IMR-90 (cell line): Measurements from ENCODE around the gene TRIM41. TPM values are rescaled to one million over a fixed set of nuclear protein-coding genes. Genes with fewer than 3 reads are reported as not detected.
A peak's percentile ranks its signal among the peaks of the same experiment; 100 is the strongest.

Source experiments
- ATAC-seq: fragments of 200-7000 bp; cut with Tn5 transposase; 2 replicates; pipeline ENCODE4 v1.9.1; 2020; ENCODE audit warnings: low read depth, mild to moderate bottlenecking, moderate library complexity
- BruUV-seq: library from RNA; stranded (reverse); fragments of 400-500 nt; replicated peaks from 2 replicates; lab custom pipeline; 2021; lab: Mats Ljungman, UMichigan
- CTCF ChIA-PET: fragments of 300-600 bp; formaldehyde crosslinking; extraction: SDS; loops from one replicate; lab custom pipeline; 2021; ENCODE audit warnings: antibody characterized with exemption; lab: Yijun Ruan, JAX
- POLR2A ChIA-PET: fragments of 300-600 bp; sonication (Branson Sonifier 250); formaldehyde crosslinking; loops from one replicate; lab custom pipeline; 2022; ENCODE audit warnings: antibody characterized with exemption; ENCODE audit not compliant: unreplicated experiment; lab: Charles Lee
- DNase-seq: peaks from one replicate; pipeline ENCODE4 v3.0.0; 2013
- H2AFZ ChIP-seq: replicated peaks from 2 replicates; pipeline ENCODE3; 2013; ENCODE audit warnings: low read length, mild to moderate bottlenecking; ENCODE audit not compliant: poor library complexity
- H2AK5ac ChIP-seq: 2 replicates; pipeline ENCODE4 v1.6.1; 2013; ENCODE audit warnings: low read depth, low read length, inconsistent platforms
- H2AK9ac ChIP-seq: replicated peaks from 2 replicates; pipeline ENCODE3; 2013; ENCODE audit warnings: mild to moderate bottlenecking, low read depth, low read length, moderate library complexity; ENCODE audit not compliant: poor library complexity
- H2BK120ac ChIP-seq: 2 replicates; pipeline ENCODE4 v1.6.1; 2013; ENCODE audit warnings: low read depth, low read length, inconsistent platforms
- H2BK15ac ChIP-seq: 3 replicates; pipeline ENCODE4 v1.6.1; 2013; ENCODE audit warnings: low read depth, low read length, inconsistent platforms
- H2BK20ac ChIP-seq: 2 replicates; pipeline ENCODE4 v1.6.1; 2013; ENCODE audit warnings: low read depth, mild to moderate bottlenecking, inconsistent platforms, low read length, moderate library complexity
- H2BK5ac ChIP-seq: 2 replicates; pipeline ENCODE4 v1.6.1; 2013; ENCODE audit warnings: mild to moderate bottlenecking, low read depth, low read length, inconsistent platforms; ENCODE audit not compliant: poor library complexity, severe bottlenecking
- H3K14ac ChIP-seq: replicated peaks from 2 replicates; pipeline ENCODE4 v1.6.1; 2013; ENCODE audit warnings: low read depth, low read length, inconsistent platforms
- H3K18ac ChIP-seq: 2 replicates; pipeline ENCODE4 v1.6.1; 2013; ENCODE audit warnings: low read depth, low read length, control low read depth
- H3K23ac ChIP-seq: 2 replicates; pipeline ENCODE4 v1.6.1; 2013; ENCODE audit warnings: low read depth, low read length, inconsistent platforms
- H3K27ac ChIP-seq: 2 replicates; pipeline ENCODE4 v1.5.1; 2013; ENCODE audit warnings: mild to moderate bottlenecking, control low read depth, low read length; ENCODE audit not compliant: insufficient read depth
- H3K27me3 ChIP-seq: 2 replicates; pipeline ENCODE4 v1.6.1; 2013; ENCODE audit warnings: low read length; ENCODE audit not compliant: control insufficient read depth, insufficient read depth
- H3K36me3 ChIP-seq: 2 replicates; pipeline ENCODE4 v1.6.1; 2013; ENCODE audit warnings: low read length, mixed read lengths; ENCODE audit not compliant: control insufficient read depth, insufficient read depth
- H3K4ac ChIP-seq: 2 replicates; pipeline ENCODE4 v1.6.1; 2013; ENCODE audit warnings: low read depth, low read length, inconsistent platforms
- H3K4me1 ChIP-seq: 2 replicates; pipeline ENCODE4 v1.6.1; 2013; ENCODE audit warnings: low read length, mixed read lengths; ENCODE audit not compliant: control insufficient read depth, insufficient read depth
- H3K4me2 ChIP-seq: 2 replicates; pipeline ENCODE4 v1.6.1; 2013; ENCODE audit warnings: low read depth, mild to moderate bottlenecking, control low read depth, low read length, moderate library complexity
- H3K4me3 ChIP-seq: 2 replicates; pipeline ENCODE4 v1.5.1; 2013; ENCODE audit warnings: low read depth, mild to moderate bottlenecking, control low read depth, low read length, moderate library complexity; ENCODE audit not compliant: insufficient read depth
- H3K56ac ChIP-seq: 2 replicates; pipeline ENCODE4 v1.6.1; 2013; ENCODE audit warnings: low read length, inconsistent platforms; ENCODE audit not compliant: insufficient read depth; ENCODE audit errors: extremely low read depth
- H3K79me1 ChIP-seq, 2 experiments: 2 replicates each; pipeline ENCODE4 v1.6.1; 2013; ENCODE audit warnings: low read length in 2 of 2, inconsistent platforms in 1 of 2, low read depth in 1 of 2
- H3K9ac ChIP-seq: 2 replicates; pipeline ENCODE4 v1.6.1; 2013; ENCODE audit warnings: low read depth, low read length, control low read depth
- H3K9me1 ChIP-seq: 2 replicates; pipeline ENCODE4 v1.6.1; 2013; ENCODE audit warnings: low read length, inconsistent platforms; ENCODE audit not compliant: insufficient read depth
- H3K9me3 ChIP-seq: 2 replicates; pipeline ENCODE4 v1.6.1; 2013; ENCODE audit warnings: low read length; ENCODE audit not compliant: control insufficient read depth, insufficient read depth
- H4K20me1 ChIP-seq: 2 replicates; pipeline ENCODE4 v1.6.1; 2013; ENCODE audit warnings: low read length, inconsistent platforms; ENCODE audit not compliant: insufficient read depth
- H4K5ac ChIP-seq: 2 replicates; pipeline ENCODE4 v1.6.1; 2013; ENCODE audit warnings: mild to moderate bottlenecking, low read depth, low read length, control low read depth
- H4K8ac ChIP-seq, 2 experiments: 2 replicates each; pipeline ENCODE4 v1.6.1; 2013; ENCODE audit warnings: low read depth in 2 of 2, low read length in 2 of 2, control low read depth in 1 of 2, inconsistent platforms in 1 of 2
- H4K91ac ChIP-seq: 2 replicates; pipeline ENCODE4 v1.6.1; 2013; ENCODE audit warnings: low read depth, low read length, inconsistent platforms; ENCODE audit not compliant: insufficient read depth
- FOS ChIP-seq: fragments of 150-350 bp; IDR thresholded peaks from 2 replicates; pipeline ENCODE4 v1.6.1; 2016; ENCODE audit warnings: low read depth, low read length
- MAFK ChIP-seq: IDR thresholded peaks from 2 replicates; pipeline ENCODE4 v1.6.1; 2012; ENCODE audit warnings: low read depth, low read length, improper control_type of control experiment
- MAZ ChIP-seq: IDR thresholded peaks from 2 replicates; pipeline ENCODE4 v1.6.1; 2012; ENCODE audit warnings: low read depth, mild to moderate bottlenecking, low read length, improper control_type of control experiment, moderate library complexity, borderline replicate concordance
- MXI1 ChIP-seq: IDR thresholded peaks from 2 replicates; pipeline ENCODE4 v1.6.1; 2012; ENCODE audit warnings: low read depth, mild to moderate bottlenecking, low read length, moderate library complexity, borderline replicate concordance
- NFE2L2 ChIP-seq: fragments of 150-350 bp; IDR thresholded peaks from 2 replicates; pipeline ENCODE4 v1.6.1; 2016; ENCODE audit warnings: low read depth, mild to moderate bottlenecking, low read length
- POLR2A ChIP-seq: IDR thresholded peaks from 2 replicates; pipeline ENCODE4 v1.6.1; 2012; ENCODE audit warnings: mild to moderate bottlenecking, low read depth, low read length
- RFX5 ChIP-seq: IDR thresholded peaks from 2 replicates; pipeline ENCODE4 v1.8.0; 2012; ENCODE audit warnings: low read depth, mild to moderate bottlenecking, low read length, moderate library complexity
- WGBS, 2 experiments: methylation state at CpG; one replicate each; pipeline versions ENCODE4 v1.1.5 to v1.1.7; 2013; ENCODE audit warnings: missing lambda C conversion rate in 2 of 2; ENCODE audit not compliant: insufficient read length in 1 of 2; ENCODE audit errors: extremely low coverage in 2 of 2; 5-methylcytosine and 5-hydroxymethylcytosine counted together
- dilution Hi-C: fragments of 300-500 bp; cut with HindIII; formaldehyde crosslinking; loops from one replicate; pipeline ENCODE4 v1.14.3; 2018; ENCODE audit warnings: low sequenced_read_pairs; ENCODE audit not compliant: unreplicated experiment
- in situ Hi-C: fragments of 300-500 bp; cut with MboI; formaldehyde crosslinking; loops from 3 replicates; pipeline ENCODE4 v1.14.3; 2019; ENCODE audit warnings: low sequenced_read_pairs, inconsistent platforms, mixed read lengths
- intact Hi-C: fragments of 100-400 bp; cut with micrococcal nuclease; formaldehyde crosslinking; loops from 2 replicates; pipeline ENCODE4 v1.10.0; 2022
- polyA plus RNA-seq, 3 experiments: library from polyadenylated mRNA; depleted of rRNA; stranded (reverse); fragments of >200 nt; gene quantifications; 2 replicates each; pipeline ENCODE4 v1.2.3, GENCODE V29; 2012; ENCODE audit warnings: low replicate concordance in 1 of 3
- total RNA-seq: library from RNA; depleted of rRNA; stranded (reverse); fragments of >200 nt; gene quantifications from 2 replicates; pipeline ENCODE4 v1.2.3, GENCODE V29; 2012
- TF ChIP-seq, protein P1 (sequence below): fragments of 150-350 bp; IDR thresholded peaks from 2 replicates; pipeline ENCODE4 v1.6.1; 2017; ENCODE audit warnings: mild to moderate bottlenecking, antibody characterized with exemption, low read length, low read depth
- TF ChIP-seq, protein P2 (sequence below): fragments of 150-350 bp; IDR thresholded peaks from 2 replicates; pipeline ENCODE4 v1.6.1; 2016; ENCODE audit warnings: low read depth, mild to moderate bottlenecking, low read length, moderate library complexity, borderline replicate concordance

The TRIM41 gene
- total and polyA plus RNA-seq, 2 of the 4 experiments (the other 2 are of a cell fraction), result 5.9 to 15.7 TPM

DNA sequence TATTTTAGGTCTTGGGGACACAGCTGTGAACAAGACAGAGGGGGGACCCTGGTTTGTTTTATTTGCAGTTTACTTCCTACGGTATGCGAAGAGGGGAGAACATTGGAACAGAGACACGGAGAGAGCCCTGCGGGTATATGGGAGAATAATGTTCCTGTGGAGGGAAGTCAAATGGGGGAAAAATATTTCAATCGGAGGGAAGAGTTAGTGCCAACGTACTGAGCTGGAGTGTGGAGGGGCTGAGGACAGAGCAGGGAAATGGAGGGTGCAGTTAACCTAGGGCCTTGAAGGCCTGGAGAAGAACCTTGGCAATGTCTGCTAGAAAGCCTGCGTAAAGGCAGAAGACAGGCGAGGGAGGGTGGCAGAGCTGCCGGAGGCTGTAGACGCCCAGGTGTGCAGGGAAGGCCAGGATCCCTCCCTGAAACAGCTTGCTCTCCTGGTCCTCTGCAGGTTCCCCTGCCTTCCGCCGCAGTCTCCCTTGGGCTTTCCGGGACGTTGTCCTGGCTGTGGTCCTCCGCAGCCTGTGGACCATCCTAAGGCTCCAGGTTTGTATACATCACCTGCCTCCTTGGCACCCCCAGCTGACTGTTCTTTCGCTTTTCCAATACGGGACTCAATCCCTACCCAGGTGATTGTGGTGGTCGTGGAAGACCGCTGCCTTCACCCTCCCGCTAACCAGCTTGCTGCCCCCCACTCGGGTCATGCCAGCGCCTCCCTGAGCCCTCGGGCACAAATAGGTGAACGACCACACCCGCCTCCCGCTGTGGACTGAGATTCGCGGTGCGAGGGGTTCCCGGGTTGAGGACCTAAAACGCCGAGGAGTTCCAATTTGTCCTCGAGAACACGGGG, 22.6 kb downstream of the TRIM41 start (continued):
- TF ChIP-seq, protein P1, sequence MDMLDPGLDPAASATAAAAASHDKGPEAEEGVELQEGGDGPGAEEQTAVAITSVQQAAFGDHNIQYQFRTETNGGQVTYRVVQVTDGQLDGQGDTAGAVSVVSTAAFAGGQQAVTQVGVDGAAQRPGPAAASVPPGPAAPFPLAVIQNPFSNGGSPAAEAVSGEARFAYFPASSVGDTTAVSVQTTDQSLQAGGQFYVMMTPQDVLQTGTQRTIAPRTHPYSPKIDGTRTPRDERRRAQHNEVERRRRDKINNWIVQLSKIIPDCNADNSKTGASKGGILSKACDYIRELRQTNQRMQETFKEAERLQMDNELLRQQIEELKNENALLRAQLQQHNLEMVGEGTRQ, result no peak

DNA sequence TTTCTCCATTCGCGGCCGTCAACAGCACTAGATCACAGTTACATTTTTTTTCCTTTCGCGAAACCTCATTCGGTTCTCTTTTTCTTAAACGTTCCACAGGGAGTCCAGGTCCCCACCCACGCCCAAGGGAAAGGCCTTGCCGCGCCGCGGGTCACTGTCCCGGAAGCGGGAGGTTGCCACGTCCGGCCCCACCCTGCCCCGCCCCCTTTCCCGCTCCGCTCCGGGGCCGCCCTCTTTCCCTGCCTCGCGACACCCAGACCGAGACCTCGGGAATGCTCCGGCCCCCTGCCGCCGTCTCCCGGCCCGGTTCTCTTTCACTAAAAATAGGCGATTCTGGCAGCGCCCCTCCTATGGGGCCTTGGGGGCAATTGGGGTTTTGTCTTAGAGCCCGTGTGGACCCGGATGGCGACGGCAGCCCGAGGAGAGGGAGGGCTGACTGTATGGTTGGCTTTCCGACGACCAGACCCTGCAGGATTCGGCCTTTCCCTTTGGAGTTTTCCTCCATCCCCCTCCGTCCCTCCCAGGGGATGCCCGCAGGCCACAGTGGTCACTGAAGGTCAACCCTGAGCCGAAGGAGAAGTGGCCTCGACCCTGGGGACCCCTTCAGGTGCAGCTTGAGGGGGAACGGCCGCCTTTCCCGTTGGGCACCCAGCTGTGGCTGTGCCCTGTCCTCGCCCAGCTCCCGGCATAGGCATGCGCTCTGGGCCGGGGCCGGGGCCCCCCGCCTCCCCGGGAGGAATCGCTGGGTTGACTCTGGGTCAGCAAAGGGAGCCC, 23.4 kb downstream of the TRIM41 start:
- DNase-seq (peak; percentile 78), ATAC-seq (peak; percentile 67)
- 2% methylated on average over 19 of the region's 55 CpGs; no CpG with 5 or more reads in 1 of the 2 experiments for WGBS, 2 experiments
- Histone ChIP-seq H2BK5ac (peak overlapping the region; percentile 92), H3K9ac (peak overlapping the region; percentile 98), H4K20me1 (peaks cover 54% of the 10 kb centered on the region), H3K4ac (peak overlapping the region; percentile 98), H2AFZ (peak overlapping the region; percentile 92), H3K18ac (peak overlapping the region; percentile 70), H2BK120ac (peak overlapping the region; percentile 74), H3K79me1 (peaks cover 11 to 60% of the 10 kb centered on the region in 2 experiments), H3K14ac (peak overlapping the region; percentile 99), H2BK15ac (0 out of 3 replicates have a peak overlapping the region, but pooled peaks have one; percentile 12), H3K4me2 (peak overlapping the region; percentile 93), H3K27ac (peak overlapping the region; percentile 98), H3K9me3 (no peaks in the 10 kb centered on the region), H3K56ac (peak overlapping the region; percentile 91), H2AK5ac (peak overlapping the region; percentile 99), H3K27me3 (no peaks in the 10 kb centered on the region), H4K8ac (peak overlapping the region; percentile 98 to 99), H4K91ac (peak overlapping the region; percentile 98), H3K9me1 (peaks cover 26% of the 10 kb centered on the region), H3K4me1 (peaks cover 18% of the 10 kb centered on the region), H3K36me3 (peaks cover 24% of the 10 kb centered on the region), H2BK20ac (no peak overlapping the region), H2AK9ac (peak overlapping the region; percentile 100), H4K5ac (peak overlapping the region; percentile 98), H3K23ac (peak overlapping the region; percentile 91), H3K4me3 (peak overlapping the region; percentile 86)
- no peak for TF ChIP-seq NFE2L2
- TF ChIP-seq POLR2A, result peak; percentile 78
- peak; percentile 59; the same call in 1 of the 2 replicates for TF ChIP-seq MAZ
- TF ChIP-seq, protein P2, sequence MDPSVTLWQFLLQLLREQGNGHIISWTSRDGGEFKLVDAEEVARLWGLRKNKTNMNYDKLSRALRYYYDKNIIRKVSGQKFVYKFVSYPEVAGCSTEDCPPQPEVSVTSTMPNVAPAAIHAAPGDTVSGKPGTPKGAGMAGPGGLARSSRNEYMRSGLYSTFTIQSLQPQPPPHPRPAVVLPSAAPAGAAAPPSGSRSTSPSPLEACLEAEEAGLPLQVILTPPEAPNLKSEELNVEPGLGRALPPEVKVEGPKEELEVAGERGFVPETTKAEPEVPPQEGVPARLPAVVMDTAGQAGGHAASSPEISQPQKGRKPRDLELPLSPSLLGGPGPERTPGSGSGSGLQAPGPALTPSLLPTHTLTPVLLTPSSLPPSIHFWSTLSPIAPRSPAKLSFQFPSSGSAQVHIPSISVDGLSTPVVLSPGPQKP, result no peak
- no peak for TF ChIP-seq MAFK
- TF ChIP-seq RFX5, result no peak
- peak; percentile 12; the same call in 1 of the 2 replicates for TF ChIP-seq MXI1
- no peak for TF ChIP-seq FOS
- POLR2A ChIA-PET, result no interaction called here
- intact Hi-C loops, result loop anchor here (1.0 kb wide), 2 partner anchors 15 to 55 kb away; partner anchors contain the start of gene TRIM52
- in situ Hi-C loops, result no loop called here
- TSS peak; percentile 40 for BruUV-seq
- CTCF ChIA-PET, result no interaction called here
- dilution Hi-C loops, result no loop called here
